ENCODE results near the gene THSD4. TPM values are rescaled to one million over a fixed set of nuclear protein-coding genes. Genes with fewer than 3 reads are reported as not detected.

Gene THSD4
- total RNA-seq, 4 donors from 2014 or later: 10.7 to 59.5 (median 49.0) TPM

DNA sequence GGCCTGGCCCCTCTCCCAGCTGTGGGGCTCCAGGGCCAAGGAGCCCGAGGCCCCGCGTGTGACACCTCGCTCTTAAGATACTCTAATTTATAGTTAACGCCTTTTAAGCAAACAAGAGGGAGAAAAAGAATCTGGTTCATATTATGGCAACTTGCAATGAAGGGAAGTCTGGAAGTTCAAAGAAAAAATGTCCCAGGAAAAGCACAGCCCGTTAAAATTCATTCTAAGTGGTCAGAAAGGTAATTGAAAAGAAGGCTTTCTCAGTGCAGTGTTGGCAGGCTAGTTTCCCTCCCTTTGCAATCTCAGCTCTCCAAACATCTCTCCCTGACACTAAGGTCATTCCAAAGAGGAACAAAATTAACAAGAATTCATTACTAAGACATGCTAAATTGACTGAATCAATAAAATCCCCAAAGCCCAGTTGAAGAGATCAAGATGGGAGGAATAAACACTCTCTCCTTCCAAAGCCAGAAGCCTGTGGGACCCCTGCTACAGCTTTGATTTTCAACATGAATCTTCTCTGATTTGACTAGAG lies 339.3 kb downstream of the THSD4 start:
- H3K27ac ChIP-seq: no peak overlapping the region
- DNase-seq: no peak
- no peaks in the 10 kb centered on the region for H3K36me3 ChIP-seq
- H3K4me3 ChIP-seq: no peak overlapping the region
- peaks cover 0 to 35% (median 0%) of the 10 kb centered on the region in 4 donors for H3K4me1 ChIP-seq
- no peaks in the 10 kb centered on the region for H3K9me3 ChIP-seq
- TF ChIP-seq POLR2A (IDR thresholded peaks at IDR 0.05): no peak
- TF ChIP-seq, protein P1, sequence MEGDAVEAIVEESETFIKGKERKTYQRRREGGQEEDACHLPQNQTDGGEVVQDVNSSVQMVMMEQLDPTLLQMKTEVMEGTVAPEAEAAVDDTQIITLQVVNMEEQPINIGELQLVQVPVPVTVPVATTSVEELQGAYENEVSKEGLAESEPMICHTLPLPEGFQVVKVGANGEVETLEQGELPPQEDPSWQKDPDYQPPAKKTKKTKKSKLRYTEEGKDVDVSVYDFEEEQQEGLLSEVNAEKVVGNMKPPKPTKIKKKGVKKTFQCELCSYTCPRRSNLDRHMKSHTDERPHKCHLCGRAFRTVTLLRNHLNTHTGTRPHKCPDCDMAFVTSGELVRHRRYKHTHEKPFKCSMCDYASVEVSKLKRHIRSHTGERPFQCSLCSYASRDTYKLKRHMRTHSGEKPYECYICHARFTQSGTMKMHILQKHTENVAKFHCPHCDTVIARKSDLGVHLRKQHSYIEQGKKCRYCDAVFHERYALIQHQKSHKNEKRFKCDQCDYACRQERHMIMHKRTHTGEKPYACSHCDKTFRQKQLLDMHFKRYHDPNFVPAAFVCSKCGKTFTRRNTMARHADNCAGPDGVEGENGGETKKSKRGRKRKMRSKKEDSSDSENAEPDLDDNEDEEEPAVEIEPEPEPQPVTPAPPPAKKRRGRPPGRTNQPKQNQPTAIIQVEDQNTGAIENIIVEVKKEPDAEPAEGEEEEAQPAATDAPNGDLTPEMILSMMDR (IDR thresholded peaks at IDR 0.05): no peak
- no peaks in the 10 kb centered on the region for H3K27me3 ChIP-seq

DNA sequence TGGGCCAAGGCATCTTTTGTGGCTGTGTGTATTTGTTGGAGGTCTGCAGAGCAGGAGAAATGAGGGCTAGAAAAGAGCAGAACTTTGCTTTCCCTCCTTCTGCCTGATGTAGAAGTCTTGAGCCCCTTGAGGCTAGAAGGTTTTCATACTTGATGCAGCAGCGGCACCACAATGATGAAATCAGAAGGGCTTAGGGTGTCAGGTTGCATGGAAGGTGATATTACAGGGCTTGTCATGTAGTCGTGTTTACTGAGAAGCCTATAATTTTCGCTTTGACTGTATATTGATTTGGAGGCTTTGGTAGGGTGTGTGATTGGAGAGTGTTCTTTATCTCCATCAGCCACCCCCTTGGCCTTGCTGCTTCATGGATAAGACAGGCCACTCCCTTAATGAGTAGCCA lies 339.8 kb downstream of the THSD4 start:
- no peaks in the 10 kb centered on the region for H3K27me3 ChIP-seq
- H3K9me3 ChIP-seq: no peaks in the 10 kb centered on the region
- no peak overlapping the region for H3K4me3 ChIP-seq
- H3K27ac ChIP-seq: no peak overlapping the region
- H3K36me3 ChIP-seq: no peaks in the 10 kb centered on the region
- TF ChIP-seq, protein P1 (IDR thresholded peaks at IDR 0.05): no peak
- TF ChIP-seq POLR2A (IDR thresholded peaks at IDR 0.05): no peak
- DNase-seq: no peak
- H3K4me1 ChIP-seq: peaks cover 0 to 35% (median 0%) of the 10 kb centered on the region in 4 donors

DNA sequence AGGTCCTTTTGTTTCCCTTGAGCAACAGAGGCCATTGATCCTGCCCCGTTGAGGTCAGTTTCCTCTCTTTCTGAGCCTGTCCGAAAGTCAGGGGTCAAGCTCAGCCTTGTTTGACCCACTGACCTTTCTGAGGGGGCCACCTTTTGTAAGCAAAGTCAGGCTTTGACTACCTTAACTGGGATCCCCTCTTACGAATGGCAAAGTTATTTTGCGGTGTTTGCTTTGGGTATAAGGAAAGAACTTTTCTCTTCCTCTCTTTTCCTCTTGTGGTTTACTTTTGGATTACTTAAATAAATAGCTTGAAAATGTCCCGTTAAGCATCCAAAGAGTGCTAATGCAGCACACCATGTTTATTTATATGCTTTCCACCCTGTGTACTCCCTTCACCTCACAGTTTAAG lies 340.6 kb downstream of the THSD4 start:
- H3K4me3 ChIP-seq: no peak overlapping the region
- no peaks in the 10 kb centered on the region for H3K36me3 ChIP-seq
- H3K4me1 ChIP-seq: peaks cover 0 to 35% (median 0%) of the 10 kb centered on the region in 4 donors
- H3K9me3 ChIP-seq: no peaks in the 10 kb centered on the region
- H3K27me3 ChIP-seq: no peaks in the 10 kb centered on the region
- H3K27ac ChIP-seq: no peak overlapping the region
- no peak for DNase-seq
- TF ChIP-seq, protein P1 (IDR thresholded peaks at IDR 0.05): no peak

DNA sequence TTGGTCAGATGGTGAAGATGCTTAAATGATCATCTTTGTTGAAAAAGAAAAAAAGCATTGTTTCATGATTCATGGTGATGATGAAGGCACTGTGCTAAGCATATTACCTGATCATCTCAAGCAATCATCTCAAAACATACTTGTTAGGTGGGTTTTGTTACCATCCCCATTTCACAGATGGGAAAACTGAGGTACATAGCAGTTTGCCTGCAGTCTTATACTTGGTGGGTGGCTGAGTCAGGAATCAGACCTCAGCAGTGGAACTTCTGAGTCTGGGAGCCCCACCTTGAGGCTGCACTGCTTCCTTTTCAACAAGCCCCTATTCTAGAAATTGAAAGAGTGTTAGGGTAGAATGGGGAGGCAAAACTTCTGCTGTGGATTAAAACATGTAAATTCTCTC lies 341.1 kb downstream of the THSD4 start:
- Histone ChIP-seq H3K36me3 (no peaks in the 10 kb centered on the region), H3K4me3 (no peak overlapping the region), H3K27ac (no peak overlapping the region), H3K27me3 (no peaks in the 10 kb centered on the region), H3K4me1 (peaks cover 0 to 30% (median 0%) of the 10 kb centered on the region in 4 donors), H3K9me3 (no peaks in the 10 kb centered on the region)
- TF ChIP-seq, protein P1 (IDR thresholded peaks at IDR 0.05): no peak
- TF ChIP-seq POLR2A (IDR thresholded peaks at IDR 0.05): no peak
- no peak for DNase-seq

DNA sequence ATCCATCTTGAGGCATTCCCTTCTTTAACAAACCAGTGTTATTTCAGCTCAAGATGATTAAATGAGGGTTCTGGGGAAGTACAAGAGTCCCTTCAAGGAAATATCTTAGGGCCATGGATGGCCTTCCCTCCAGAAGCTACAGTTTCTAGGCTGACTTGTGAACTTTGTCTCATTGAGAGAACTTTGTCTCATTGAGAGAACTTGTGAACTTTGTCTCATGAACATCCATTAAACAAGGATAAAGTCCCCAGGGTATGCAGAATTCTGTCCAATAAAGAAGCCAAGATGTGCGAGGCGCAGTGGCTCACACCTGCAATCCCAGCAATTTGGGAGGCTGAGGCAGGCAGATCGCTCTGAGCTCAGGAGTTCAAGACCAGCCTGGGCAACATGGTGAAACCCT lies 341.5 kb downstream of the THSD4 start:
- Histone ChIP-seq H3K9me3 (no peaks in the 10 kb centered on the region), H3K27me3 (no peaks in the 10 kb centered on the region), H3K36me3 (no peaks in the 10 kb centered on the region), H3K27ac (no peak overlapping the region), H3K4me3 (no peak overlapping the region), H3K4me1 (peaks cover 0 to 25% (median 0%) of the 10 kb centered on the region in 4 donors)
- DNase-seq: no peak
- TF ChIP-seq, protein P1 (IDR thresholded peaks at IDR 0.05): no peak
- TF ChIP-seq POLR2A (IDR thresholded peaks at IDR 0.05): no peak
